ENCODE data around the gene DLGAP4. TPM values are rescaled to one million over a fixed set of nuclear protein-coding genes. Genes with fewer than 3 reads are reported as not detected.

The DLGAP4 gene
- total and polyA plus RNA-seq, 4 donors: 33.2 to 150 (median 97.7) TPM

DNA sequence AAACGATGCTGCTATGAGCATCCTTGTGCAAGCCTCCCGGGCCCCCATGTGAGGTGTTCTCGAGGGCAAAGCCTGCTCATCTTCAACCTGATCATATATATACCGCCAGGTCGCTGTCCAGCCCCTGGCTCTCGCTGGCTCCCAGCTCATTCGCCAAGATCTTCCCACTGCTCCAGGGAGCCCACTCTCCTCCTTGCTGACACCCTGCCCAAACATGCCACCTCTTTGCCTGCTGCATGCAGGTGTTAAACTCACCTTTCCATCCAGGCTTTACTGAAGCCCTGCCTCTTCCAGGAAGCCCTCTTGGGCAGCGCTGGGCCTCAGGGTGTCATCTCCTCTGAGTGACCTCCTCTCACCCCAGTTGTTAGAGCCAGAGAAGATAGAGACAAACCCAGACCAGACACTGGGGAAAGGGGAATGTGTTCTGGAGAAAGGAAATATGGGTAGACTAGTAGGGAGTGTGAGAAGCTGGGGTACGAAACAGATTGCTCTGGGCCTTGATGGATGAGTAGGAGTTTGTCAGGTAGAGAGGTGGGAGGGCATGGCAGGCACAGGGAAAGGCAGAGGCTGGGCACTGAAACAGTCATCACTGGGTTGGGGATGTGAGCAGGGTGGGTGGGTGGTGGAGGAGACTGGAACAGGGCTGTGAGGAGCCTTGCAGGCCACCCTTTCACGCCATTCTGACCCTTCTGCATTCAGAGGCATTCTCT is 1.2 kb upstream of the DLGAP4 start:
- no peak for DNase-seq
- 31 to 42% methylated on average over 10 of the region's 10 CpGs for WGBS, 2 donors
- intact Hi-C loops (cut with DNase I): no loop called here
- ATAC-seq (ENCODE audit: low FRiP score): no peak
- Histone ChIP-seq H3K9me3 (ENCODE audit: control insufficient read depth, low read length) (no peaks in the 10 kb centered on the region), H3K27ac (ENCODE audit: low read depth in 1 of 2, low read length in 2 of 2) (no peak overlapping the region), H3K27me3 (ENCODE audit: control insufficient read depth in 1 of 2, insufficient read depth in 2 of 2, low read length in 1 of 2) (no peaks in the 10 kb centered on the region), H3K4me1 (ENCODE audit: control insufficient read depth in 1 of 2, insufficient read depth in 2 of 2, low read length in 2 of 2) (no peaks in the 10 kb centered on the region), H3K4me3 (ENCODE audit: low read length in 2 of 2) (no peak overlapping the region), H3K36me3 (ENCODE audit: control insufficient read depth in 1 of 2, insufficient read depth in 2 of 2, low read length in 1 of 2) (no peaks in the 10 kb centered on the region)

DNA sequence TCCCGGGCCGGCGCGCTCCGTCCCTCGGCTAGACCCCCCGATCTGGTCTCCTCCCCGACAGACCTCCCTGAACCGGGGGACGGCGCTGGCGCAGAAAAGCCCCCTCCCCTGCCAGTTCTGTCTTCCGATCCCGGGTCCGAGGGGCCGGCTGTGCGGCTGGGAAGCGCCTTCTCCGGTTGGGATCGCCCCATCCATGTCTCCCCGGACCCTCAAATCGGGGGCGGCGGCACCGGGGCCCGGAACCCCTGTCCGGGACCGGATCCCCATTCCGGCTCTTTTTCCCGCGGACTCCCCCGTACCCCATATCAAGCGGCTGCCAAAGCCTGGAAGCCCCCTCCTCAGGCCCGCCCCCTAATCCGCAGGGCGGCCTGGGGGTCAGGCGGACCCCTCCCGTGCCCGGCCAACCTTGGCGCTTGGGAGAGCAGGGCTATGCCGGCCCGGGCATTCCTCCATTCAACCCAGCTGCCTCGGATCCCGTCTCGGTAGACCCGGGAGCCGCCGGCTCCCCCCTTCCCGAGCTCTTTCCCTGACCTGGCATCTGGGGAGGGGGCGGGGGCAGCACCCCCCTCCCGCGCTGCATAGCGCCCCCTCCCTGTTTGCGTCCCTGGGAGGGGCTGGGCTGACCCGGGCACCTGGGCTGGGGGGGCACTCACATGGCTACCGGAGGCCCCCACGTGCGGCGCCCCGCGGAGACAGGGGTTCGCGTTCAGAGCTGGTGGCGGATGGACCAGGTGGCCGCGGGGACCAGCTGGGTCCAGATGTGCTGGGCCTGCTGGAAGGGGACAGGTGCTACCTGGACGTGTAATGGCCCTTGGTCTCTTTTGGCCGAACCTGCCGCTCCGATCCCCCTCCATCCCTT is 643 bp downstream of the DLGAP4 start:
- Histone ChIP-seq H3K27me3 (ENCODE audit: control insufficient read depth in 1 of 2, insufficient read depth in 2 of 2, low read length in 1 of 2) (no peaks in the 10 kb centered on the region), H3K4me3 (ENCODE audit: low read length in 2 of 2) (peak overlapping the region in 1 of 2 donors; percentile 41), H3K27ac (ENCODE audit: low read depth in 1 of 2, low read length in 2 of 2) (no peak overlapping the region), H3K4me1 (ENCODE audit: control insufficient read depth in 1 of 2, insufficient read depth in 2 of 2, low read length in 2 of 2) (no peaks in the 10 kb centered on the region), H3K36me3 (ENCODE audit: control insufficient read depth in 1 of 2, insufficient read depth in 2 of 2, low read length in 1 of 2) (no peaks in the 10 kb centered on the region), H3K9me3 (ENCODE audit: control insufficient read depth, low read length) (no peaks in the 10 kb centered on the region)
- WGBS, 2 donors: 1% methylated on average over 35 to 70 of the region's 70 CpGs
- DNase-seq (no peak), ATAC-seq (ENCODE audit: low FRiP score) (no peak)
- intact Hi-C loops (cut with DNase I): no loop called here

DNA sequence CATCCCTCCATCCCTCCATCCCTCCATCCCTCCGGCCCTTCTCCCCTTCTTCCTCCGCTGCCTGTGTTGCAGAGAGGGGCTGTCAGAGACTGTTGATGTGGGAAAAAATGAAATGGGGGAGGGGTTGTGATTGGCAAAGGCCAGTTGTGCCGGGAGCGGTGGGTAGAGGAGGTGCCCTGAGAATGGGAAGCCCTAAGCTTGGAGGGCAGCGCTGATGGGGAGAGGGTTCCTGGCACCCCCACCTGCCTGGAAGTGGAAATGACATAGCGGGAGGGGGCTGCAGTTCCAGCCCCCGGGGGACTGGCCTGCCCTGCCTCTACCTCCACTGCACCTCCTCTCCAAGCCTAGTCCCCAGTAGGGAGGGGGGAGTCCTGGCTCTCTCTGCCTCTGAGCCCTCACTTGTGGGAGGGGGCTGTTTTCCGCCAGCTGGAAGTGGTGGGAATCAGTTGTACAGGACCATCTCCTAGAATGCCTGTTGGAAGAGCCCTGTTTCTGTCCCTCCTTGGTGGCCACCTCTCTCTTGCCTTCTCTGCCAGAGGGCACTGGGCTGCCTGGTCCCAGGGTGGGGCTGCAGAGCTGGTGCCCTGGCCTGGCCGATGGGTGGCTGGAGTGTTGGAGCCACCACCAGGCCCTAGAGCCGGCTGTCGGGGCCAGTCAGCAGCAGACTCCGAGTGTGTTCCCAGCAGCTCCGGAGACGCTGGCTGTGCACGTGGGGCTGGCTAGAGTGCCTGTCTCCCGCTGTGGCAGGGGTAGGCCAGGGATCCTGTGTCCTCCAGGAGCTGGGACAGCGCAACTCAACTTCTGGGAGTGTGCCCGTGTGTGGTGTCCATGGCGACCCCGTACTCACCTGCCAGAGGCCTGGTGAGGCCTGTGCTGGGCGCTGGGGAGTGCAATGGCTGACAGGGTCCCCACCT is 1.5 kb downstream of the DLGAP4 start:
- Histone ChIP-seq H3K27me3 (ENCODE audit: control insufficient read depth in 1 of 2, insufficient read depth in 2 of 2, low read length in 1 of 2) (no peaks in the 10 kb centered on the region), H3K9me3 (ENCODE audit: control insufficient read depth, low read length) (no peaks in the 10 kb centered on the region), H3K36me3 (ENCODE audit: control insufficient read depth in 1 of 2, insufficient read depth in 2 of 2, low read length in 1 of 2) (no peaks in the 10 kb centered on the region), H3K4me3 (ENCODE audit: low read length in 2 of 2) (no peak overlapping the region), H3K4me1 (ENCODE audit: control insufficient read depth in 1 of 2, insufficient read depth in 2 of 2, low read length in 2 of 2) (no peaks in the 10 kb centered on the region), H3K27ac (ENCODE audit: low read depth in 1 of 2, low read length in 2 of 2) (no peak overlapping the region)
- whole genome bisulfite sequencing, 2 donors: 23 to 27% methylated on average over 21 of the region's 21 CpGs
- ATAC-seq (ENCODE audit: low FRiP score) (no peak), DNase-seq (no peak)
- intact Hi-C loops (cut with DNase I): no loop called here

DNA sequence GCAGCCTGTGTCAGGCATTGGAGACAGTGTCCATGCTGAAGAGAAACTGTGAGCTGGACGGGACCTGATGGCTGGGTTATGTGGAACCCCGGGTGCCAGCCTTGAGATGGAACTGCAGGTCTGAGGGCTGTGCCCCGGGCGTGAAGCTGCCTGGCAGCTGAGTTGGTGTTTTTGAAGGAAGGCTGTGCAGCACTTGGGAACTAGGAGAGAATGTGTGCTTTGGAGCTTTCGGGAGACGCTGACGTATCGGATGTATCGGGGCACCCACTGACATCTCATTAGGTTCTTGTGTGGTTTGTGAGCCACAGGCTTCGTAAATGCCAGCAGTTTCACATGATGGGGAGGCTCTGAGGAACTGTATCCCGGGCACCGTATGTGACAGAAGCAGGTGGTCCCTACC is 2.2 kb downstream of the DLGAP4 start:
- H3K36me3 ChIP-seq (ENCODE audit: control insufficient read depth in 1 of 2, insufficient read depth in 2 of 2, low read length in 1 of 2): no peaks in the 10 kb centered on the region
- H3K4me1 ChIP-seq (ENCODE audit: control insufficient read depth in 1 of 2, insufficient read depth in 2 of 2, low read length in 2 of 2): no peaks in the 10 kb centered on the region
- no peaks in the 10 kb centered on the region for H3K27me3 ChIP-seq (ENCODE audit: control insufficient read depth in 1 of 2, insufficient read depth in 2 of 2, low read length in 1 of 2)
- intact Hi-C loops (cut with DNase I): no loop called here
- ATAC-seq (ENCODE audit: low FRiP score) (no peak), DNase-seq (no peak)
- no peak overlapping the region for H3K4me3 ChIP-seq (ENCODE audit: low read length in 2 of 2)
- H3K9me3 ChIP-seq (ENCODE audit: control insufficient read depth, low read length): no peaks in the 10 kb centered on the region
- H3K27ac ChIP-seq (ENCODE audit: low read depth in 1 of 2, low read length in 2 of 2): no peak overlapping the region
- 70 to 80% methylated on average over 12 of the region's 12 CpGs for WGBS, 2 donors

DNA sequence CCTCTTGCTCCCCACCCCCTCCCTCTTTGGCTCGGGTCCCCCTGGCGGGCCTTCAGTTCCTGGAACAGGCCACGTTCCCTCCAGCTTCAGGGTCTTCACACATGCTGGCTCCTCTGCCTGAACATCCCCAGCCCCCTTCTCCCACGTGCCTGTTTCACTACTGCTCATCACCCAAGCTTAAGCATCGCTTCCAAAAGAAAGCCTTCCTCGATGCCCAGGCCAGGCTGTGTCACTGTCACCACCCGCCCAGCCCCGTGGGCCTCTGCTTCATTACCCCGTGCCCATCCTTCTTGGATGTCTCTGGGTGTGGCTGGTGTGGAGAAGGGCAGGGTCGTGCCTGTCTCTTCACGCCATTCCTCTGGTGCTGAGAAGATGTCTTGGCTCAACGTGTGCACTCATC is 2.8 kb downstream of the DLGAP4 start:
- H3K27ac ChIP-seq (ENCODE audit: low read depth in 1 of 2, low read length in 2 of 2): no peak overlapping the region
- intact Hi-C loops (cut with DNase I): no loop called here
- no peaks in the 10 kb centered on the region for H3K4me1 ChIP-seq (ENCODE audit: control insufficient read depth in 1 of 2, insufficient read depth in 2 of 2, low read length in 2 of 2)
- H3K4me3 ChIP-seq (ENCODE audit: low read length in 2 of 2): no peak overlapping the region
- DNase-seq (no peak), ATAC-seq (ENCODE audit: low FRiP score) (no peak)
- H3K36me3 ChIP-seq (ENCODE audit: control insufficient read depth in 1 of 2, insufficient read depth in 2 of 2, low read length in 1 of 2): no peaks in the 10 kb centered on the region
- no peaks in the 10 kb centered on the region for H3K27me3 ChIP-seq (ENCODE audit: control insufficient read depth in 1 of 2, insufficient read depth in 2 of 2, low read length in 1 of 2)
- no peaks in the 10 kb centered on the region for H3K9me3 ChIP-seq (ENCODE audit: control insufficient read depth, low read length)
- 61 to 62% methylated on average over 12 of the region's 12 CpGs for WGBS, 2 donors

DNA sequence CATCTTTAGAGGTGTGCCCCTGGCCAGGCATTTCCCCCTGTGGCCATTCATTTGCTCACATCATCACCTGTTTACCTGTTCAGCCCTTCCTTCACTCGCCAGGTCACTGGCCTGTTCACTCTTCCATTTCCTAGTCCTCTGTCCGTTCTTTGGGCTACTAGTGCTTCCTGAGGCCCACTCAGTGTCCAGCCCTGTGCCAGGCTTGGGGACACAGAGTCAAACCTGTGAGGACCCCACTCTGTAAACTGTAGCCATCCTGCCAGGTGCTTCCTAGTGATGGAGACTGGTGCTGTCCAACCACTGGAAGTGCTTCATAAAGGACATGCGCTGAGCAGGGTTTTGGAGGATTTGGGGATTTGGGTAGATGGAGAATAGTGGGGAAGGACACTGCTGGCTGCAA is 3.5 kb downstream of the DLGAP4 start:
- intact Hi-C loops (cut with DNase I): no loop called here
- no peaks in the 10 kb centered on the region for H3K9me3 ChIP-seq (ENCODE audit: control insufficient read depth, low read length)
- ATAC-seq (ENCODE audit: low FRiP score): no peak
- no peaks in the 10 kb centered on the region for H3K36me3 ChIP-seq (ENCODE audit: control insufficient read depth in 1 of 2, insufficient read depth in 2 of 2, low read length in 1 of 2)
- 81% methylated on average over 3 of the region's 3 CpGs for WGBS, 2 donors
- no peak for DNase-seq
- H3K27ac ChIP-seq (ENCODE audit: low read depth in 1 of 2, low read length in 2 of 2): no peak overlapping the region
- no peaks in the 10 kb centered on the region for H3K27me3 ChIP-seq (ENCODE audit: control insufficient read depth in 1 of 2, insufficient read depth in 2 of 2, low read length in 1 of 2)
- no peaks in the 10 kb centered on the region for H3K4me1 ChIP-seq (ENCODE audit: control insufficient read depth in 1 of 2, insufficient read depth in 2 of 2, low read length in 2 of 2)
- no peak overlapping the region for H3K4me3 ChIP-seq (ENCODE audit: low read length in 2 of 2)

DNA sequence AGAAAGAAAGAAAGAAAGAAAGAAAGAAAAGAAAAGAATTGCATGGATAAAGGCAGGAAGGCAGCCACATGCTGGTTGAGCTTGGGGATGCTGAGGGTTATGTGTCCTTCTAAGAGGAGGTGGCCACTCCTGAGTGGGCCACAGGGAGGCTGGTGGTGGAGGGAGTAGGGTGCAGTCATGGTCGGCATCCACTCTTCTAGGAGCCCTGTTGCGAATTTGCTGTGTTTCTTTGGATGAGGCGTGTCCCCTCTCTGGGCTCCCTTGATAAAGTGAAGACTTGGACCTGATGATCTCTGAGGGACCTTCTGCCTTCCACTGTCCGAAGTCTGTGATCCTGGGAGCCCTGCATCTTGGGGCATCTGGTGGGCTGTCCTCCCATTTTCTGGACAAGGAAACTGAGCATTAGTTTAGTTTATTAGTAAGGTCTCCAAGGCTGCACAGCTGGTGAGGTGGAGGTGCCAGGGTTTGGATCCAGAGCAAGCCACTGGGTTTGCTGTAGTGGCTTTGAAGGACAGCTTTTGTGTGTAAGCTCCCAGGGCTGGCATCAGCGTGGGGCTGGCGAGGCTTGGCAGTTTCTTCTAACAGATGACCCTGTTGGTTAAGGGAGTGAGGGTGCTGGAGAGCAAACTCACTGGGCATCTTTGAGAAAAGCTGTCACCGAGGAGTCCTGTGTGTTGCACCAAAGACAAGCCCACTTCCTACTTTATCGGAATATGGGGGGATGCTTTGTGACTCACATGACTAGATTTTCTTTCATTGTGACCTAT is 4.3 kb downstream of the DLGAP4 start:
- Histone ChIP-seq H3K27ac (ENCODE audit: low read depth in 1 of 2, low read length in 2 of 2) (no peak overlapping the region), H3K36me3 (ENCODE audit: control insufficient read depth in 1 of 2, insufficient read depth in 2 of 2, low read length in 1 of 2) (no peaks in the 10 kb centered on the region), H3K4me3 (ENCODE audit: low read length in 2 of 2) (no peak overlapping the region), H3K4me1 (ENCODE audit: control insufficient read depth in 1 of 2, insufficient read depth in 2 of 2, low read length in 2 of 2) (no peaks in the 10 kb centered on the region), H3K9me3 (ENCODE audit: control insufficient read depth, low read length) (no peaks in the 10 kb centered on the region), H3K27me3 (ENCODE audit: control insufficient read depth in 1 of 2, insufficient read depth in 2 of 2, low read length in 1 of 2) (no peaks in the 10 kb centered on the region)
- ATAC-seq (ENCODE audit: low FRiP score): no peak
- WGBS, 2 donors: 67 to 75% methylated on average over 8 of the region's 8 CpGs
- DNase-seq: peak in 1 of 2 donors; percentile 22
- intact Hi-C loops (cut with DNase I): no loop called here

Measured in aorta (tissue), 5 donors.